Right hindlimb (tissue), 1 donor: ENCODE measurements around the gene NINJ2.
"Not testable (repeated sequence)": the region's sequence is repeated elsewhere in the genome, so short reads cannot be mapped to it uniquely, and the experiment has no call there.

Experiments used
- DNase-seq: peaks from one replicate; pipeline ENCODE4 v3.0.0-alpha.2; 2018

The NINJ2 gene

GRCh38 chr12:663293-663871 is at the start of gene NINJ2:
NINJ2 (minus strand) TSS chr12:663445; CDS start chr12:663360, 85 bp downstream.
- DNase-seq = peak; percentile 28

- peak; percentile 62 for DNase-seq
Observed at GRCh38 chr12:712172-712863, 49.1 kb upstream of the NINJ2 start.

GRCh38 chr12:709455-710020 is 46.3 kb upstream of the NINJ2 start:
- DNase-seq = no peak

- DNase-seq = not testable (repeated sequence)
Observed at GRCh38 chr12:708084-708483, 44.8 kb upstream of the NINJ2 start.

- DNase-seq = no peak
Observed at GRCh38 chr12:704516-705242, 41.4 kb upstream of the NINJ2 start.

- no peak for DNase-seq
Observed at GRCh38 chr12:701896-702539, 38.8 kb upstream of the NINJ2 start.

- no peak for DNase-seq
Observed at GRCh38 chr12:700016-700415, 36.8 kb upstream of the NINJ2 start.

GRCh38 chr12:698222-698621 is 35.0 kb upstream of the NINJ2 start:
- not testable (repeated sequence) for DNase-seq

- no peak for DNase-seq
Observed at GRCh38 chr12:697481-697880, 34.2 kb upstream of the NINJ2 start.

- no peak for DNase-seq
Observed at GRCh38 chr12:694734-695503, 31.7 kb upstream of the NINJ2 start.

- no peak for DNase-seq
Observed at GRCh38 chr12:693934-694533, 30.8 kb upstream of the NINJ2 start.

GRCh38 chr12:692274-692673 is 29.0 kb upstream of the NINJ2 start:
- DNase-seq = no peak

- DNase-seq = no peak
Observed at GRCh38 chr12:690466-690865, 27.2 kb upstream of the NINJ2 start.

- DNase-seq = peak; percentile 37
Observed at GRCh38 chr12:685388-685787, 22.1 kb upstream of the NINJ2 start.

GRCh38 chr12:684416-684815 is 21.2 kb upstream of the NINJ2 start:
- no peak for DNase-seq

GRCh38 chr12:681568-682256 is 18.5 kb upstream of the NINJ2 start:
- DNase-seq = no peak

- no peak for DNase-seq
Observed at GRCh38 chr12:678747-679712, 15.8 kb upstream of the NINJ2 start.

- DNase-seq = no peak
Observed at GRCh38 chr12:675562-675961, 12.3 kb upstream of the NINJ2 start.

GRCh38 chr12:674272-674781 is 11.1 kb upstream of the NINJ2 start:
- DNase-seq = no peak

- DNase-seq = no peak
Observed at GRCh38 chr12:673849-674248, 10.6 kb upstream of the NINJ2 start.
